ENCODE results near the gene ENTR1.

GRCh38 chr9:136370037-136370436 lies 40.4 kb downstream of the ENTR1 start:
- TF ChIP-seq FOXA1 (IDR thresholded peaks at IDR 0.05) (no peak), ARNT (IDR thresholded peaks at IDR 0.05) (no peak), L3MBTL2 (conservative IDR thresholded peaks at IDR 0.05) (no peak), BHLHE40 (IDR thresholded peaks at IDR 0.05; ENCODE audit: borderline replicate concordance) (no peak), TARDBP (IDR thresholded peaks at IDR 0.05) (no peak), LEF1 (IDR thresholded peaks at IDR 0.05; ENCODE audit: borderline replicate concordance) (no peak), FOXK2 (IDR thresholded peaks at IDR 0.05) (no peak)

Measured in HEK293T (cell line).